GM08714 (cell line): ENCODE results near the gene SPEF1.

Source experiments
- H3K4me3 ChIP-seq: fragments of 200-500 bp; sonication (Bioruptor generic); 2 replicates; pipeline ENCODE4 v1.5.1; 2014; ENCODE audit warnings: mild to moderate bottlenecking, low read length, inconsistent platforms
- ZNF274 ChIP-seq: IDR thresholded peaks from 2 replicates; pipeline ENCODE4 v1.6.1; 2012; ENCODE audit warnings: mild to moderate bottlenecking, low read depth, low read length

Gene SPEF1

DNA sequence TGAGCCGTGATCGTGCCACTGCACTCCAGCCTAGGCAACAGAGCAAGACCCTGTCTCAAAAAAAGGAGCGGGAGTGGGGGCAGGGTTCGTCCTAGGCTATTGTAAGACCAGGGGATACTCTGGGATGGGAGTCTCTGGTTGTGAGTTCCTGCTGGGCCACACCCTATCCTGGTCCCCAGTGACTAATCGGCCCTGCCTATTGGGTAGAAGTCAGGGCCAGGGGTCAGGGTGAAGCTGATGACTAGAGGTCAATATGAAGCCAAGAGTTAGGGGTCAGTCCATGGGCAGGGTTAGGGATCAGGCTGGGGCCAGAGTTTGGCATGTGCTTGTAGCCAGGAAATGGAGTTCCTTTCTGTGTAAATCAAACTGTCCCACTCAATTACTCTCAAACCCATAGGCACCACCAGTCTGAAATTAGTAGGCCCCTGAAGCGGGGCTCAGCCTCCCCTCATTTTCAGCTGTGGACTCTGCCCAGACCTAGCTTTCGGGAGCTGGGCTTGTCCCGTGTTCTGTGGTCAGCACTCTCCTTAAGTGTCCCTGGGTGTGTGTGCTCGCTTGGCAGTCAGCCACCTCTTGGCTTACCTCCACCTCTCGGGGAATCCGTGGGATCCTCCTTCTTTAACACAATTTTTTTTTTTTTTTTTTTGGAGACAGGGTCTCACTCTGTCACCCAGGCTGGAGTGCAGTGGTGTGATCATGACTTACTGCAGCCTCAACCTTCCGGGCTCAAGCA is 47.0 kb downstream of the SPEF1 start:
- TF ChIP-seq ZNF274: no peak
- no peak overlapping the region for H3K4me3 ChIP-seq

DNA sequence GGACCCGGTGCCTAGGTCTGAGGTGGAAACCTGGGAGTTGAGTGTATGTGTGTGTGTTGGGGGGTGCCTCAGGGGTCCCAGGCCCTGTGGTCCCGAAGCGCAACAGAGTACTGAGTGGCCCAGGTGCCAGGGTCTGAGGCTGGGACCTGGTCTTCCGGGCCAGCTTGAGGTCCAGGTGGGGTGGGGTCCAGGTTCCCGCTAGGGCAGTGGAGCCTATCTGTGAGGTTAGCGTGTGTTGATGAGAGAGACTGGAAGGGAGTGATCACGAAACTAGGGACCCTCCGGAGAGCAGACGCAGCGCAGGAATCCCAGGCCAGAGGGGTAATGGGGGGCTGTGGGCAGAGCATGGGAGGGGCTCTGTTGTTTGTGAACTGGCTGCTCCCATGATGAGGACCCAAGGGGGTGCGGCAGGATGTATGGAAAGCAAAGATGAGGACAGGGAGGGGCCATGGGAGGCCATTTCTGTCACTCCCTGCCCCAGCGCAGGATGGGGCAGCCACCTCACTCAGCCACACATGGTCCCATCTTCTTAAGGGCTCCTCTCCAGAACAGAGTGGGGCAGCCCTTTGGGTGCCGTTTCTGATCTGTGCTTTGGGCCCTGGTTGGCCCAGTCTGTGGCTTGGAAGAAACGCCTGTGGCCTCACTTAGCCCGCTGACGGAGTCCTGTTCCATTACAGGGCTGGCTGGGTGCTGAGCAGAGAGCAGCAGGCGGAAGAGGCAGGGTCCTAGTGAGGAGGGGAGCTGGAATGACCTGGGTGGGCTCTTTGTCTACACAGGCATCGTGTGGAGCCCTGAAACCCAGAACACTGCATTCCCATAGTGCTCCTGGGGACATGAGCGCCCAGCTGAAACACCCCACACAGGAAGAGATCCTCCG is 47.9 kb downstream of the SPEF1 start:
- no peak overlapping the region for H3K4me3 ChIP-seq
- TF ChIP-seq ZNF274: no peak

GRCh38 chr20:3732327-3733118 is 48.7 kb downstream of the SPEF1 start, which contains the start of gene HSPA12B:
TSS of gene HSPA12B (plus strand) at chr20:3732685. CDS start at chr20:3738675, 5,990 bp downstream.
- H3K4me3 ChIP-seq: no peak within 1 kb of the TSS
- no peak for TF ChIP-seq ZNF274

DNA sequence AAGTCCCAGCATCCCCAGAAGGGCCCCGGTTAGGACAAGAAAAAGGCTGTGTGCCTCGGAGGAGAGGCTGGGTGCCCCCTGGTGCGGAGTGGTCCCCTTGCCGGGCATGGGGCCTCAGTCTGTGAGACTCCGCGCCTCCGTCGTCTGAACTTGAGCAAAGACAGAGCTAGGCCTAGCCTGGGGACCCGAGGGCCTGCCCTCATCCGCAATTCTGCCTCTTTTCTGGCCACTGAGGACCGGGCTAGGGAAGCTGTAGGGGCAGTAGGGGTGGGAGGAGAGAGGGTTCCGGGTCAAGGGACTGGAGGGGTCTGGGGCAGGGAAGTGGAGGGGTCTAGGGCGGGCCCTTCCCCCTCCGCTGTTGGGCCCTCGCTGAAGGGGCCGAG is 49.3 kb downstream of the SPEF1 start:
- H3K4me3 ChIP-seq: no peak overlapping the region
- no peak for TF ChIP-seq ZNF274

GRCh38 chr20:3730803-3731672 is 50.2 kb downstream of the SPEF1 start:
- TF ChIP-seq ZNF274: no peak
- no peak overlapping the region for H3K4me3 ChIP-seq

DNA sequence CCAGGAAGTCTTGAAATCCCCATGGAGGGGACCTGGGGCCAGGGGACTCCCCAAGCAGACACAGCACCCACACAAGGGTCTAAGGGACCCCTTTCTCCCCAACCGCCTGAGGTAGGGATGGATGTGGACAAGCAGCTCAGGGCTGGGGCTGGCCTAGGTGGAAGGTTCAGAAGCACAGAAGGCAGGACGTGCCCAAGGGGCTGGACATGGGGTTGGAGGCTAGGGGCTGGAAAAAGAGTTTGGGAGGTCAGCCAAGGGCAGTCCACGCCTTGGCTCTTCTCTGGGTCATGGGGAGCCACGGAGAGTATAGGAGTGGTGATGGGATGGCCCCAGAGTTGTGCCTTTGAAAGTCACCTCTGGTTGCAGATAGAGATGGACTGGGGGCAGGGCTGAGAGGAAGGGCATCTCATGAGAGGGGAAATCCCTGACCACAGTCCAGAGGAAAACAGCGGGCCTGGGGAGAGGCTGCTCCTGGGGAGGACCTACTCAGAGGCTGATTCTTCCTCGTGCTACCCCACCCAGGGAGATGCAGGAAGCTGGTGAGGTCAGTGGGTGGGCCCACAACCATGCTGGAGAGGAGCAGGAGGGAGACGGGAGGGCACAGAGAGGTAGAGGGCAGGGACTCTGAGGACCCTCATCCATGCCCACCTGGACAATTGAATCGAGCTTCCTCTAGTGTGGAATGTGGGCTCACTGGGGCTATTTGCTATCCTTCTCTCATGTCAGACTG is 51.3 kb downstream of the SPEF1 start:
- H3K4me3 ChIP-seq: no peak overlapping the region
- no peak for TF ChIP-seq ZNF274

DNA sequence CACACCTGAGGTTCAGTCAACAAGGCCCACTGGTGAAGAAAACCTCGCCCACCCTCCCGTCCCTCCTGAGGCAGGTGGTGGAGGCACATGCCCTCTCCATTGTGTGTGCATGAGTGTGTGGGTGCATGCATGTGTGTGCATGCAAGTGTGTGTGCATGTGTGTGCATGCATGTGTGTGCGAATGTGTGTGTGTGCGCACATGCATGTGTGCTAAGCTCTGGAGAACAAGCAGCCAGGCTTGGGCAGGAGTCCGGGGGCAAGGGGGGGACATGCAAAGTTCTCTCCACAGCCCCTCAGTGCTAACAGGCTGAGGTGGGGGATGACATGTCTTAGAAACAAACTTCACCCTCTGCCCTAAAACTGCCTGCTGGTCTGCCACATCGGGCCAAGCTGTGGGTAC is 51.9 kb downstream of the SPEF1 start:
- H3K4me3 ChIP-seq: no peak overlapping the region
- no peak for TF ChIP-seq ZNF274

DNA sequence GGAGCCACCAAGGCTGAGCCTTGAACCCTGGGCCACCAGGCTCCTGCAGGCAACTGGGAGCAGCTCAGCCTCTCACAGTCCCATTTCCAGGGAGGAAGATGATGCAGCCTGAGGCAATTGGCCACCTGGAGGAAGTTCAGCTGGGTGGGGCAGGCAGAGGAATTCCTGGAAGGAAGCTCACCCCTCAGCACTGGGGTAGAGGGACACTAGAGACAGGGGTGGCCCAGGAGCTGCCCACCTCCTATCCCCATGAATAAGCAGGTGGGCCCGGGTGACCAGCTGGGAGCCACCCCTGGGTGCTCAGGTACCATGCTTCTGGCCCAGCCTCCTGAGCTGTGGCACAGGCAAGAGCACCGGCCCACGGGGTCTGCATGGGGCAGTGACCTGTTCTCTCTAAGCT is 52.4 kb downstream of the SPEF1 start:
- TF ChIP-seq ZNF274: no peak
- no peak overlapping the region for H3K4me3 ChIP-seq

- H3K4me3 ChIP-seq: no peak overlapping the region
- TF ChIP-seq ZNF274: no peak
Measured at GRCh38 chr20:3728354-3728753, 52.9 kb downstream of the SPEF1 start.
